ENCODE data around the gene TCF12.
A peak's percentile ranks its signal among the peaks of the same experiment; 100 is the strongest.

The TCF12 gene

GRCh38 chr15:57138349-57138788, 219.9 kb downstream of the TCF12 start:
- H2BK15ac ChIP-seq (ENCODE audit: low read length): no peak overlapping the region
- H2AFZ ChIP-seq (ENCODE audit: low read length): no peak overlapping the region
- H3K79me1 ChIP-seq (ENCODE audit: low read depth, low read length): no peaks in the 10 kb centered on the region
- H2AK5ac ChIP-seq (ENCODE audit: low read depth, low read length): no peak overlapping the region
- no peak overlapping the region for H4K8ac ChIP-seq (ENCODE audit: low read depth, low read length)
- H3K27ac ChIP-seq (replicated peaks; ENCODE audit: low read length): peak overlapping the region; percentile 53
- no peak overlapping the region for H2BK5ac ChIP-seq (ENCODE audit: low read length)
- H3K27me3 ChIP-seq (ENCODE audit: control insufficient read depth in 3 of 3, insufficient read depth in 3 of 3, low read depth in 1 of 3, low read length in 3 of 3): no peaks in the 10 kb centered on the region
- no peak overlapping the region for H3K4me3 ChIP-seq (ENCODE audit: low read length in 2 of 2)
- no peak overlapping the region for H3K23ac ChIP-seq (ENCODE audit: low read depth, low read length, poor library complexity)
- no peak overlapping the region for H3K18ac ChIP-seq (ENCODE audit: low read length)
- peak; percentile 48 for DNase-seq (ENCODE audit: low spot score)
- WGBS, 2 donors (ENCODE audit: extremely low coverage in 2 of 2, insufficient read length in 2 of 2, insufficient replicate concordance in 1 of 2): no CpG with 5 or more reads among the region's 1 CpG
- no peak overlapping the region for H4K91ac ChIP-seq (ENCODE audit: low read depth, low read length, poor library complexity)
- no peak overlapping the region for H3K9ac ChIP-seq (ENCODE audit: low read depth, low read length, poor library complexity)
- H3K36me3 ChIP-seq (replicated peaks in 1 of 2; ENCODE audit: control insufficient read depth in 2 of 2, insufficient read depth in 2 of 2, low read length in 2 of 2): no peaks in the 10 kb centered on the region
- no peaks in the 10 kb centered on the region for H3K9me3 ChIP-seq (replicated peaks in 1 of 2; ENCODE audit: control insufficient read depth in 2 of 2, insufficient read depth in 1 of 2, low read depth in 1 of 2, low read length in 2 of 2)
- peaks cover 3 to 8% of the 10 kb centered on the region in 2 donors for H3K4me1 ChIP-seq (ENCODE audit: control insufficient read depth in 2 of 2, insufficient read depth in 1 of 2, low read depth in 1 of 2, low read length in 2 of 2)
- H3K4me2 ChIP-seq (ENCODE audit: insufficient read depth, low read length, poor library complexity, severe bottlenecking): no peak overlapping the region
- no peak overlapping the region for H3K4ac ChIP-seq (ENCODE audit: low read length)
- no peak overlapping the region for H2BK12ac ChIP-seq (ENCODE audit: low read length)
- H2BK120ac ChIP-seq (ENCODE audit: low read depth, low read length): no peak overlapping the region
- H3K14ac ChIP-seq (ENCODE audit: low read length): no peak overlapping the region

DNA sequence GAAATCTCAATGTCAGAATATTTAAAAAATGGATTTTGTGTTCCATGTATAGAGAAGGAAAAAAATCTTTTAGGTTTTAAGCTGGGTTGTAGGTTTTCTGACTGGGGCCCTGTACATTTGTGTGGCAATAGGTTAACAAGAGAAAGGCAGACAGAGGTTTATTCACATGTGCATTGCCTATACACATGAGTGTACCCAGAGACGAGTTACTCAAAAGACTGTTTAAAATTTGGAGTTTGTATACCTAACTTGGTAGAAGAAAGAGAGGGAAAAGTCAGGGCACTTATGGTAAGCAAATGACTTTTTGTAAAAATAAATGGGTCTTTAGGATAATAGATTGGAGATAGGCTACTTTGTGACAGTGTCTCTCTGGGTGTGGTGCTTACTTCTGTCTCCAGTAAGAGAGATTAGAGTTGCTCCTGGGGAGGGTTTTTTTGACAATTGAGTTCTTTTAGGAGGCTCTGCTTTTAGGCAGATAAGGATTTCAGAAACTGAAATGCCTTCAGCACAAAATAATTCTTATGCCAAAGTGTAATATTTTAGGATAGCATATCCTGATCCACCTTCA, 225.2 kb downstream of the TCF12 start:
- H3K27ac ChIP-seq (replicated peaks; ENCODE audit: low read length): no peak overlapping the region
- H2AFZ ChIP-seq (ENCODE audit: low read length): no peak overlapping the region
- H3K9ac ChIP-seq (ENCODE audit: low read depth, low read length, poor library complexity): no peak overlapping the region
- peaks cover 2% of the 10 kb centered on the region for H3K79me1 ChIP-seq (ENCODE audit: low read depth, low read length)
- H2BK120ac ChIP-seq (ENCODE audit: low read depth, low read length): no peak overlapping the region
- H3K4me3 ChIP-seq (ENCODE audit: low read length in 2 of 2): no peak overlapping the region
- no peak overlapping the region for H2BK15ac ChIP-seq (ENCODE audit: low read length)
- no peak overlapping the region for H3K14ac ChIP-seq (ENCODE audit: low read length)
- H3K9me3 ChIP-seq (replicated peaks in 1 of 2; ENCODE audit: control insufficient read depth in 2 of 2, insufficient read depth in 1 of 2, low read depth in 1 of 2, low read length in 2 of 2): no peaks in the 10 kb centered on the region
- H3K23ac ChIP-seq (ENCODE audit: low read depth, low read length, poor library complexity): no peak overlapping the region
- H2BK12ac ChIP-seq (ENCODE audit: low read length): no peak overlapping the region
- no peak overlapping the region for H3K18ac ChIP-seq (ENCODE audit: low read length)
- no peak overlapping the region for H4K91ac ChIP-seq (ENCODE audit: low read depth, low read length, poor library complexity)
- H2AK5ac ChIP-seq (ENCODE audit: low read depth, low read length): no peak overlapping the region
- H3K4me1 ChIP-seq (ENCODE audit: control insufficient read depth in 2 of 2, insufficient read depth in 1 of 2, low read depth in 1 of 2, low read length in 2 of 2): peaks cover under 1 to 12% of the 10 kb centered on the region in 2 donors
- no CpG with 5 or more reads among the region's 1 CpG for WGBS, 2 donors (ENCODE audit: extremely low coverage in 2 of 2, insufficient read length in 2 of 2, insufficient replicate concordance in 1 of 2)
- no peak overlapping the region for H4K8ac ChIP-seq (ENCODE audit: low read depth, low read length)
- H3K4me2 ChIP-seq (ENCODE audit: insufficient read depth, low read length, poor library complexity, severe bottlenecking): no peak overlapping the region
- H3K4ac ChIP-seq (ENCODE audit: low read length): no peak overlapping the region
- H2BK5ac ChIP-seq (ENCODE audit: low read length): no peak overlapping the region
- no peak for DNase-seq (ENCODE audit: low spot score)
- H3K27me3 ChIP-seq (ENCODE audit: control insufficient read depth in 3 of 3, insufficient read depth in 3 of 3, low read depth in 1 of 3, low read length in 3 of 3): no peaks in the 10 kb centered on the region
- H3K36me3 ChIP-seq (replicated peaks in 1 of 2; ENCODE audit: control insufficient read depth in 2 of 2, insufficient read depth in 2 of 2, low read length in 2 of 2): no peaks in the 10 kb centered on the region

DNA sequence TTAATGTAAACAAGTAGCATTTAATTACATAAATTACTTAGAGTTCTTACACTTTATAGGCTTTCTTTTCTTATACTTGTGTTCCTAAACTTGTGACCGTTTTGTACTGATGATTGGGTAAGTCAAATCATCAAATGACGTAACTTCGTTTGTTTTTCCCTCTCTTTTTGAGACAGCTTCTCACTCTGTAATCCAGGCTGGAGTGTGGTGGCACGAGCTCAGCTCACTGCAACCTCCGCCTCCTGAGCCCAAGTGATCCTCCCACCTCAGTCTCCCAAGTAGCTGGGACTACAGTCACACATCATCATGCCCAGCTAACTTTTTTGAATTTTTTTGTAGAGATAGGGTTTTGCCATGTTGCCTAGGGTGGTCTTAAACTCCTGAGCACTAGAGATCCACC, 226.0 kb downstream of the TCF12 start:
- Histone ChIP-seq H3K79me1 (ENCODE audit: low read depth, low read length) (peaks cover 2% of the 10 kb centered on the region), H2BK120ac (ENCODE audit: low read depth, low read length) (no peak overlapping the region), H2AFZ (ENCODE audit: low read length) (no peak overlapping the region), H3K9ac (ENCODE audit: low read depth, low read length, poor library complexity) (no peak overlapping the region), H3K9me3 (replicated peaks in 1 of 2; ENCODE audit: control insufficient read depth in 2 of 2, insufficient read depth in 1 of 2, low read depth in 1 of 2, low read length in 2 of 2) (no peaks in the 10 kb centered on the region), H3K27ac (replicated peaks; ENCODE audit: low read length) (no peak overlapping the region), H3K4me1 (ENCODE audit: control insufficient read depth in 2 of 2, insufficient read depth in 1 of 2, low read depth in 1 of 2, low read length in 2 of 2) (peaks cover 2 to 12% of the 10 kb centered on the region in 2 donors), H3K36me3 (replicated peaks in 1 of 2; ENCODE audit: control insufficient read depth in 2 of 2, insufficient read depth in 2 of 2, low read length in 2 of 2) (no peaks in the 10 kb centered on the region), H3K14ac (ENCODE audit: low read length) (no peak overlapping the region), H2BK12ac (ENCODE audit: low read length) (no peak overlapping the region), H3K18ac (ENCODE audit: low read length) (no peak overlapping the region), H3K27me3 (ENCODE audit: control insufficient read depth in 3 of 3, insufficient read depth in 3 of 3, low read depth in 1 of 3, low read length in 3 of 3) (no peaks in the 10 kb centered on the region), H2AK5ac (ENCODE audit: low read depth, low read length) (no peak overlapping the region), H3K23ac (ENCODE audit: low read depth, low read length, poor library complexity) (no peak overlapping the region), H2BK15ac (ENCODE audit: low read length) (no peak overlapping the region), H3K4me3 (ENCODE audit: low read length in 2 of 2) (no peak overlapping the region), H2BK5ac (ENCODE audit: low read length) (no peak overlapping the region), H4K91ac (ENCODE audit: low read depth, low read length, poor library complexity) (no peak overlapping the region), H4K8ac (ENCODE audit: low read depth, low read length) (no peak overlapping the region), H3K4me2 (ENCODE audit: insufficient read depth, low read length, poor library complexity, severe bottlenecking) (no peak overlapping the region), H3K4ac (ENCODE audit: low read length) (no peak overlapping the region)
- WGBS, 2 donors (ENCODE audit: extremely low coverage in 2 of 2, insufficient read length in 2 of 2, insufficient replicate concordance in 1 of 2): no CpG with 5 or more reads among the region's 5 CpGs
- DNase-seq (ENCODE audit: low spot score): no peak

DNA sequence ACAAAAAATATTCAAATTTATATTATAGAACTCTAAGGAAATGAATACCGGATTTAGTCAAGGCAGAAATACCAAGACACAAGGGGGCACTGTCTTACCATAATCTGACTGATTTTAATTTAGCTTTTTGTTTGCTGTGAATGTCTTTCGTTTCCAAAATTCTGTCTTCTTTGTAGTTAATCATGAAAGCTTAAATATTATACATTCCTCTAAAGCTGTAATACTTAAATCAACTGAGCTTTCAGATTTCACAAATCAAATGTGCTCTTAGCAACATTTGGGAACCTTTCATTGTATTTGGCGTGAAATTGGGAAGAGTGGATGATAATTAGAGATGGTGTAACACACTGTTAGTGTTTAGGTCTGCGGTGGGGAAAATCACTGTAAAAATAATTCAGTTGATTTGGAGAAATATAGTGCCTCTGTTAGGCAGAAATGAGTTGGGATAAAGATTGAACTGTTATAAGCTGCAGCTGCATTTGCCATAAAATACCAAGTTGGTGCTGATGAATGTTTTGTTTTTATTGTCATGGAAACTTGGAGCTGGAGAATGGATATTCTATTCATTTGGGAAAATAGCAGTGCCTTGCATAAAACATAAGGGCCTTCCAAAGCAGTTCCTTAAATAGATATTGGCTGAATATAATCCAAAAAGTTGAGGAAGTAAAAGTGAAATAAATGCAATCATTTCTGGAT, 228.2 kb downstream of the TCF12 start:
- H3K27ac ChIP-seq (replicated peaks; ENCODE audit: low read length): no peak overlapping the region
- H3K4me3 ChIP-seq (ENCODE audit: low read length in 2 of 2): no peak overlapping the region
- no peaks in the 10 kb centered on the region for H3K27me3 ChIP-seq (ENCODE audit: control insufficient read depth in 3 of 3, insufficient read depth in 3 of 3, low read depth in 1 of 3, low read length in 3 of 3)
- H2BK15ac ChIP-seq (ENCODE audit: low read length): no peak overlapping the region
- H3K36me3 ChIP-seq (replicated peaks in 1 of 2; ENCODE audit: control insufficient read depth in 2 of 2, insufficient read depth in 2 of 2, low read length in 2 of 2): peaks cover under 1 to 6% of the 10 kb centered on the region in 2 donors
- peaks cover 2 to 17% of the 10 kb centered on the region in 2 donors for H3K4me1 ChIP-seq (ENCODE audit: control insufficient read depth in 2 of 2, insufficient read depth in 1 of 2, low read depth in 1 of 2, low read length in 2 of 2)
- no peak overlapping the region for H3K23ac ChIP-seq (ENCODE audit: low read depth, low read length, poor library complexity)
- no peak overlapping the region for H2AK5ac ChIP-seq (ENCODE audit: low read depth, low read length)
- no peak overlapping the region for H2AFZ ChIP-seq (ENCODE audit: low read length)
- no CpG with 5 or more reads among the region's 4 CpGs for WGBS, 2 donors (ENCODE audit: extremely low coverage in 2 of 2, insufficient read length in 2 of 2, insufficient replicate concordance in 1 of 2)
- no peak overlapping the region for H3K9ac ChIP-seq (ENCODE audit: low read depth, low read length, poor library complexity)
- H4K91ac ChIP-seq (ENCODE audit: low read depth, low read length, poor library complexity): no peak overlapping the region
- peaks cover 2% of the 10 kb centered on the region for H3K79me1 ChIP-seq (ENCODE audit: low read depth, low read length)
- no peak overlapping the region for H4K8ac ChIP-seq (ENCODE audit: low read depth, low read length)
- no peak overlapping the region for H2BK12ac ChIP-seq (ENCODE audit: low read length)
- no peak overlapping the region for H2BK5ac ChIP-seq (ENCODE audit: low read length)
- no peak overlapping the region for H2BK120ac ChIP-seq (ENCODE audit: low read depth, low read length)
- H3K14ac ChIP-seq (ENCODE audit: low read length): no peak overlapping the region
- H3K4me2 ChIP-seq (ENCODE audit: insufficient read depth, low read length, poor library complexity, severe bottlenecking): no peak overlapping the region
- no peak for DNase-seq (ENCODE audit: low spot score)
- H3K9me3 ChIP-seq (replicated peaks in 1 of 2; ENCODE audit: control insufficient read depth in 2 of 2, insufficient read depth in 1 of 2, low read depth in 1 of 2, low read length in 2 of 2): peaks cover 2 to 9% of the 10 kb centered on the region in 2 donors
- no peak overlapping the region for H3K18ac ChIP-seq (ENCODE audit: low read length)
- no peak overlapping the region for H3K4ac ChIP-seq (ENCODE audit: low read length)

Data from neuronal stem cell (in vitro differentiated cells).